KMS-11 (cell line): Measurements from ENCODE around the gene ZBTB11.
"Not testable (repeated sequence)": the region's sequence is repeated elsewhere in the genome, so short reads cannot be mapped to it uniquely, and the experiment has no call there.

Source experiments
- H2AFZ ChIP-seq: fragments of 200-600 bp; sonication (generic); 2 replicates; pipeline ENCODE4 v1.6.1; 2016; ENCODE audit warnings: antibody characterized with exemption, mixed run types, low read depth
- H3K27ac ChIP-seq: fragments of 200-600 bp; sonication (generic); 2 replicates; pipeline ENCODE4 v1.6.1; 2016; ENCODE audit warnings: mild to moderate bottlenecking, mixed run types
- H3K27me3 ChIP-seq: fragments of 200-600 bp; sonication (generic); 2 replicates; pipeline ENCODE4 v1.6.1; 2017; ENCODE audit warnings: mild to moderate bottlenecking, low read depth, mixed run types, moderate library complexity; ENCODE audit not compliant: insufficient read depth
- H3K36me3 ChIP-seq: fragments of 200-600 bp; sonication (generic); 2 replicates; pipeline ENCODE4 v1.6.1; 2017; ENCODE audit warnings: mild to moderate bottlenecking, mixed run types; ENCODE audit not compliant: insufficient read depth
- H3K4me1 ChIP-seq: fragments of 200-600 bp; sonication (generic); 2 replicates; pipeline ENCODE4 v1.6.1; 2016; ENCODE audit warnings: mild to moderate bottlenecking, low read depth, mixed run types; ENCODE audit not compliant: poor library complexity, severe bottlenecking
- H3K4me2 ChIP-seq: fragments of 200-600 bp; sonication (generic); 2 replicates; pipeline ENCODE4 v1.7.0; 2016; ENCODE audit warnings: mild to moderate bottlenecking, mixed run types
- H3K4me3 ChIP-seq: fragments of 200-600 bp; sonication (generic); IDR thresholded peaks from 2 replicates; pipeline ENCODE4 v1.6.1; 2017; ENCODE audit warnings: low read depth, low read length, mixed read lengths; ENCODE audit not compliant: insufficient read depth
- H3K79me2 ChIP-seq: fragments of 200-600 bp; sonication (generic); 2 replicates; pipeline ENCODE4 v1.6.1; 2016; ENCODE audit warnings: low read depth, mixed run types; ENCODE audit not compliant: insufficient read depth
- H3K9ac ChIP-seq: fragments of 200-600 bp; sonication (generic); 2 replicates; pipeline ENCODE4 v1.6.1; 2016; ENCODE audit warnings: mild to moderate bottlenecking, mixed run types
- H4K20me1 ChIP-seq: fragments of 200-600 bp; sonication (generic); 2 replicates; pipeline ENCODE4 v1.6.1; 2016; ENCODE audit warnings: mild to moderate bottlenecking, mixed run types; ENCODE audit not compliant: insufficient read depth
- TF ChIP-seq, protein P1 (sequence below): fragments of 200-600 bp; sonication (generic); conservative IDR thresholded peaks from 2 replicates; pipeline ENCODE4 v1.6.1; 2017; ENCODE audit warnings: low read depth, mild to moderate bottlenecking, antibody characterized with exemption, low read length, moderate library complexity, mixed read lengths

ZBTB11 gene

DNA sequence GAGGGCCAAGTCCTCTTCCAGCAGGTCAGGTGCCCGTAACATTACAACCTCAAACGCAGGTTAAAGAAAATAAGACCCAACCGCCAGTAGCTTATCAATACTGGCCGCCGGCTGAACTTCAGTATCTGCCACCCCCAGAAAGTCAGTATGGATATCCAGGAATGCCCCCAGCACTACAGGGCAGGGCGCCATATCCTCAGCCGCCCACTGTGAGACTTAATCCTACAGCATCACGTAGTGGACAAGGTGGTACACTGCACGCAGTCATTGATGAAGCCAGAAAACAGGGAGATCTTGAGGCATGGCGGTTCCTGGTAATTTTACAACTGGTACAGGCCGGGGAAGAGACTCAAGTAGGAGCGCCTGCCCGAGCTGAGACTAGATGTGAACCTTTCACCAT lies 16.6 kb upstream of the ZBTB11 start:
- peak overlapping the region; percentile 47; the same call in 1 of the 2 replicates for H2AFZ ChIP-seq

DNA sequence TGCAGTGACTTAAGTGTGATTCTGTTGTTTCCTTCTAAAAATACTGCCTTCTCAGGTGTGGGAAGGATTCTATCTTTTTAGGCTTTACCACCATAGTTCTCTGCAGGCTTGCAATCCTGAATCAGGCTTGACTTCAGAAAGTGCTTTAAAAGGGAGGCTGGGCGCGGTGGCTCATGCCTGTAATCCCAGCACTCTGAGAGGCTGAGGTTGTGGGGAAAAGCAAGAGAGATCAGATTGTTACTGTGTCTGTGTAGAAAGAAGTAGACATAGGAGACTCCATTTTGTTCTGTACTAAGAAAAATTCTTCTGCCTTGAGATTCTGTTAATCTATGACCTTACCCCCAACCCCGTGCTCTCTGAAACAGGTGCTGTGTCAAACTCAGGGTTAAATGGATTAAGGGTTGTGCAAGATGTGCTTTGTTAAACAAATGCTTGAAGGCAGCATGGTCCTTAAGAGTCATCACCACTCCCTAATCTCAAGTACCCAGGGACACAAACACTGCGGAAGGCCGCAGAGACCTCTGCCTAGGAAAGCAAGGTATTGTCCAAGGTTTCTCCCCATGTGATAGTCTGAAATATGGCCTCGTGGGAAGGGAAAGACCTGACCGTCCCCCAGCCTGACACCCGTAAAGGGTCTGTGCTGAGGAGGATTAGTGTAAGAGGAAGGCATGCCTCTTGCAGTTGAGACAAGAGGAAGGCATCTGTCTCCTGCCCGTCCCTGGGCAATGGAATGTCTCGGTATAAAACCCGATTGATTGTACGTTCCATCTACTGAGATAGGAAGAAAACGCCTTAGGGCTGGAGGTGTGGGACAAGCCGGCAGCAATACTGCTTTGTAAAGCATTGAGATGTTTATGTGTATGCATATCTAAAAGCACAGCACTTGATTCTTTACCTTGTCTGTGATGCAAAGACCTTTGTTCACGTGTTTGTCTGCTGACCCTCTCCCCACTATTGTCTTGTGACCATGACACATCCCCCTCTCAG lies 15.0 kb upstream of the ZBTB11 start:
- H3K27ac ChIP-seq, H3K27me3 ChIP-seq, H3K4me2 ChIP-seq, H2AFZ ChIP-seq, H3K9ac ChIP-seq, H3K79me2 ChIP-seq, H4K20me1 ChIP-seq, H3K4me3 ChIP-seq, H3K36me3 ChIP-seq: not testable (repeated sequence)
- H3K4me1 ChIP-seq, result peaks cover 35% of the 10 kb centered on the region

More for the DNA sequence above, 16.6 kb upstream of the ZBTB11 start:
- peak overlapping the region; percentile 45; the same call in 1 of the 2 replicates for H3K4me2 ChIP-seq
- H3K9ac ChIP-seq, H3K27me3 ChIP-seq, H3K4me3 ChIP-seq, H3K36me3 ChIP-seq, H3K79me2 ChIP-seq, H3K27ac ChIP-seq, H4K20me1 ChIP-seq: not testable (repeated sequence)
- TF ChIP-seq, protein P1, sequence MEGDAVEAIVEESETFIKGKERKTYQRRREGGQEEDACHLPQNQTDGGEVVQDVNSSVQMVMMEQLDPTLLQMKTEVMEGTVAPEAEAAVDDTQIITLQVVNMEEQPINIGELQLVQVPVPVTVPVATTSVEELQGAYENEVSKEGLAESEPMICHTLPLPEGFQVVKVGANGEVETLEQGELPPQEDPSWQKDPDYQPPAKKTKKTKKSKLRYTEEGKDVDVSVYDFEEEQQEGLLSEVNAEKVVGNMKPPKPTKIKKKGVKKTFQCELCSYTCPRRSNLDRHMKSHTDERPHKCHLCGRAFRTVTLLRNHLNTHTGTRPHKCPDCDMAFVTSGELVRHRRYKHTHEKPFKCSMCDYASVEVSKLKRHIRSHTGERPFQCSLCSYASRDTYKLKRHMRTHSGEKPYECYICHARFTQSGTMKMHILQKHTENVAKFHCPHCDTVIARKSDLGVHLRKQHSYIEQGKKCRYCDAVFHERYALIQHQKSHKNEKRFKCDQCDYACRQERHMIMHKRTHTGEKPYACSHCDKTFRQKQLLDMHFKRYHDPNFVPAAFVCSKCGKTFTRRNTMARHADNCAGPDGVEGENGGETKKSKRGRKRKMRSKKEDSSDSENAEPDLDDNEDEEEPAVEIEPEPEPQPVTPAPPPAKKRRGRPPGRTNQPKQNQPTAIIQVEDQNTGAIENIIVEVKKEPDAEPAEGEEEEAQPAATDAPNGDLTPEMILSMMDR, result peak; percentile 41; the same call in 1 of the 2 replicates
- peaks cover 27% of the 10 kb centered on the region for H3K4me1 ChIP-seq

DNA sequence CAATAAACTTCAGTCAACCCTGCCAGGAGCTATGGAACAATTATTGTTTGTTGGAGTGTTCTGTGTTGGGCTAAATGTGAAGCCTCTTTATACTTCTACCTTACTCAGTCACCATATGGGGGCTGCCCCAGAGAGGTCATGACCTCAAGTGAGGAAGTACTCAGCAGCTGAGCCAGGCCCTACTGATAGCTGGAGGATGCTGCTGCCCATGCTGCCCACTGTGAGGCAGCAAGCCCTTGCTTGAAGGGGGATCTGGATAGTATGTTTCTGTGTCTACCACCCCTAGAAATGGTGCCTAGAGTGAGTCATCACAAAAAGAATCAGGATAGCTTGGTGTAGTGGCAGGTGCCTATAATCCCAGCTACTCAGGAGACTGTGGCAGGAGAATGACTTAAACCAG lies 14.0 kb upstream of the ZBTB11 start:
- Histone ChIP-seq H3K36me3 (no peaks in the 10 kb centered on the region), H2AFZ (no peak overlapping the region), H3K4me1 (peaks cover 32% of the 10 kb centered on the region), H3K27me3 (no peaks in the 10 kb centered on the region), H4K20me1 (no peaks in the 10 kb centered on the region), H3K4me2 (no peak overlapping the region; the same call in 1 of the 2 replicates), H3K27ac (no peak overlapping the region), H3K4me3 (no peak overlapping the region), H3K9ac (no peak overlapping the region), H3K79me2 (peaks cover 7% of the 10 kb centered on the region)
- TF ChIP-seq, protein P1, result no peak

DNA sequence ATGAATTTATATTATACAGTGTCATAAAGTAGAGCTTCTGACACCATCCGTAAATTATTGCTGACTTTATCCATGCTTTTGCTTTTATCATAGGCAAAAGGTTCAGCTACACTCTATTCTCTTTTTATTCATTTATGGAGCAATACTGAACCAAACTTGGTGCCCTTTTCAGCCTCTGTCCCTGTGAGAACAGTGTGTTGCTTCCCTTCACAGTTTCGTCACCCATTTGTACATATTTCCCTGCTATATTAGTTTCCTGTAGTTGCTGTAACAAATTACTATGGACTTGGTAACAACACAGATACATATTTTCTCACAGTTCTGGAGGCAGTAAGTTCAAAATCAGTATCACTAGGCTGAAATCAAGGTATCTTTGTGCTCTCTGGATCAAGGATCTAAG lies 12.4 kb upstream of the ZBTB11 start:
- peaks cover 3% of the 10 kb centered on the region; the same call in 1 of the 2 replicates for H3K36me3 ChIP-seq
- H3K4me2 ChIP-seq, result no peak overlapping the region
- H4K20me1 ChIP-seq, result no peaks in the 10 kb centered on the region
- TF ChIP-seq, protein P1, result no peak
- no peak overlapping the region for H3K4me3 ChIP-seq
- H3K9ac ChIP-seq, result no peak overlapping the region
- H3K79me2 ChIP-seq, result peaks cover 23% of the 10 kb centered on the region
- no peaks in the 10 kb centered on the region for H3K27me3 ChIP-seq
- no peak overlapping the region for H2AFZ ChIP-seq
- no peak overlapping the region for H3K27ac ChIP-seq
- peaks cover 38% of the 10 kb centered on the region for H3K4me1 ChIP-seq
